ENCODE data around the gene SPESP1. TPM values are rescaled to one million over a fixed set of nuclear protein-coding genes. Genes with fewer than 3 reads are reported as not detected.

The SPESP1 gene
- total RNA-seq, 1 donor from 2014 or later: 1.0 TPM

DNA sequence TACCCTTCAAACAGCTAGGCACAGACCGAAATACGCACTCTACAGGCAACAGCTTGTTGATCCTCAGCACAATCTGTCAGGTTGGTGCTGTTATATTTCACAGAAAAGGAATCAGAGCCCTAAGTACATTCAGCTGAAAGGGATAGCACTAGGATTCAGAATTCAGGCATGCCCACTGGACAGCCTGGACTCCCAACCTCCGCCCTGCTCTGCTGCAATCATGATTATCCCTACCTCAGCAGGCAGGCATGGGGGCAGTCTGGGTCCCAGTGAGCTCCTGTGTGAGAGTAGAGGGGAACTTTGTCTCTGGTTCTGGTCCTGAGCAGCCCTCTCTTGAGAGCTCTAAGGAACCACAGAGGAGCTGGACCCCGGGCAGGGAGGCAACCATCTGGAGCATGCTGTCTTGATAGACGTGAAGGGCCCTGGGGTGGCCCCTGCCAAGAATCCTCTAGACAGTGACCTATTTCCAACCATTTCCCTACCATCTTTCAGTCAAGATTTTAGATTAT lies 60.7 kb downstream of the SPESP1 start:
- intact Hi-C loops (cut with micrococcal nuclease): no loop called here

GRCh38 chr15:68991723-68992122 lies 61.4 kb downstream of the SPESP1 start:
- intact Hi-C loops (cut with micrococcal nuclease): no loop called here

DNA sequence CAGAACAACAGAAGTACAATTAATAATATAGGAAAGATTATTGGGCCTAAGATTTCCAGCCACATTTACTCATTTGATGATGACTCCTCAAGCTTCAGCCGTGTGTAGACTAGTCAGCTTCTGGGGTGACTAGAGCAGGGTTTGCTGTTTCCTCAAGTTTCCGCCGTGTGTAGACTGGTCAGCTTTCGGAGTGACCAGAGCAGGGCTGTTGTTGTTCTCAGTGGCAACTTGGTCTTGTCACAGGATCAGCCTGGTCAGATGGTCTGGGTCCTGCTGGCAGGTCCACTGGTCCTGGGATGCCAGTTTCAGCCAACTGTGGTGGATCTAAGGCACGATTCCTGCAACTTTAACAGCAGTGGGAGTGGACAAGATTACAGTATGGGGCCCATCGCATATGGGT lies 62.4 kb downstream of the SPESP1 start:
- intact Hi-C loops (cut with micrococcal nuclease): no loop called here

DNA sequence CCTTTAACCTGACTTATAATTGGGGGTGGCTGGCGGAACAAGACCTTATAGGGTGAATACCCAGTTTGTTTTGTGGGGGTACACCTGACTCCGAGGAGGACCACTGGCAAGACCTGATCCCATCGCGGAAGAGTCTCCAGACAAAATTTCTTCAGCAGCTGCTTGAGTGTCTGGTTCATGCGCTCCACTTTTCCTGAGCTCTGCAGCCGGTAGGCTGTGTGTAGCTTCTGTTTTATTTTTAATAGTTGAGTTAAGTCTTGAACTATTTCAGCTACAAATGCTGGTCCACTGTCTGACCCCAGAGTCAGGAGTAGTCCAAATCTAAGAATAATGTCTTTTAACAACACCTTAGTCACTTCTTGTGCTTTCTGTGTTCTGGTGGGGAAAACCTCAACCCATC lies 63.0 kb downstream of the SPESP1 start:
- intact Hi-C loops (cut with micrococcal nuclease): no loop called here

DNA sequence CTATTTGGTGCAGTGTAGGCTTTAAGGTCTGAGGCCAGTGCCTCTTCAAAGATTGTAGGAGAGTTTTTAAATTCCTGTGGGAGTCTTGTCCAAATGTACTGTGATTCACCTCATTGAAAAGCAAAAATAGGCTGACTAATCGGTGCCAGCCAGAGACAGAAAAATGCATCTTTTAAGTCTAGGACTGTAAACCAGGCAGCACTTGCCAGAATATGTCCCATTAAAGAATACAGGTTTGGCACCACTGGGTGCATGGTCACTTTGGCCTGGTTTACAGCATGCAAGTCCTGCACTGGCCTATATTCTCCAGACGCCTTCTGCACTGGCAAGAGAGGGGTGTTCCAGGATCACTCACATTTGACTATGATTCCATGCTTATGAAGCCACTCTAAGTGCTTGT lies 63.8 kb downstream of the SPESP1 start:
- intact Hi-C loops (cut with micrococcal nuclease): no loop called here

- intact Hi-C loops (cut with micrococcal nuclease): no loop called here
These were observed 64.8 kb downstream of the SPESP1 start for GRCh38 chr15:68994981-68995761.

Other genes starting within 250 kb of the SPESP1 start
- gene ANP32A, start 109.6 kb upstream of the SPESP1 start, total RNA-seq: 234 and 236 TPM in 2 replicates
- gene NOX5, start 84.2 kb downstream of the SPESP1 start, total RNA-seq: 0.02 TPM in 2 replicates
- gene GLCE, start 230.1 kb downstream of the SPESP1 start, total RNA-seq: 2.5 and 3.0 TPM in 2 replicates